GM19463 (cell line): ENCODE results near the gene NUTM2B.
"Not testable (repeated sequence)": the region's sequence is repeated elsewhere in the genome, so short reads cannot be mapped to it uniquely, and the experiment has no call there.

Experiments used
- ATAC-seq: cut with Tn5 transposase; IDR thresholded peaks from one replicate; pipeline ENCODE4 v1.9.1; 2021; ENCODE audit warnings: mild to moderate bottlenecking, moderate library complexity; ENCODE audit not compliant: unreplicated experiment

NUTM2B gene

DNA sequence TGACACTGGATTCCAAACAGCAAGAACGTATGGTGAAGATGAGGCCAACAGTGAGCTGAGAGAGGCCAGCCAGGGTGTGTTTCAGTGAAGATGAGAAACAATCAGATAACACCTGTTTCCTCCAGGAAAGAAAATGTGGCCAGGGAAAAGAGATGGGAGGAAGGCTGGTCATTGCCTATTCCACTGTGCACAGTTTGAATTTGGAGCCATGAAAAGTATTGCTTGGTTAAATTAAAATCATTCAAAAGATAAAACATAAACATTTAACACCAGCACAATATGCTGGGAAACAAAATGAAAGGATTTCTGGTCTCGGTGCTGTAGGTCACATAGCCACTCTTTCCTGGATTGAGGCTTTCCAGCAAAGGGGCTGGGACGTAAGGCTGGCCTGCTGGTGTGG, at the start of gene NUTM2B:
NUTM2B (plus strand) TSS at position 301 of the 400 bp plus-strand sequence. CDS start 383 bp downstream, outside the sequence.
- not testable (repeated sequence) for ATAC-seq

DNA sequence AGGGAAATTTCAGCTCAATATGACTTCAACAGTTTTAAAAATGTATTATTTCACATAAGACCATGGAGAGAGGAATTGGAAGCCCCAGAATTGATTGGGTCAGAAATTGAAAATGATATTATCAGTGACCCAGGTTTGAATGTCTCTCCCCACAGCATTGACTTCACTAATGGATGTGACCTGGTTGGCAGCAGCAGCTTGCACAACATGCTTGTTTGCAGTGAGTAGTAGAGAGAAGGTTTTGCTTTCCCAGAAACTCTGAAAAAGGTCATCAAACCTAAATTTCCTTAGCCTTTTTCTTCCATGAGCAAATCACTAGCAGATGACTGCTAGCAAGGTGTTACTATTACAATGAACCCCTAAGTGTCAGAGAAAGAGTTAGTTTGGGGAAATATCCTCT, 39.7 kb upstream of the NUTM2B start:
- ATAC-seq: not testable (repeated sequence)

GRCh38 chr10:79664686-79665085, 38.3 kb upstream of the NUTM2B start:
- ATAC-seq: not testable (repeated sequence)

- ATAC-seq: not testable (repeated sequence)
Observed at GRCh38 chr10:79669248-79669788, 33.7 kb upstream of the NUTM2B start.

DNA sequence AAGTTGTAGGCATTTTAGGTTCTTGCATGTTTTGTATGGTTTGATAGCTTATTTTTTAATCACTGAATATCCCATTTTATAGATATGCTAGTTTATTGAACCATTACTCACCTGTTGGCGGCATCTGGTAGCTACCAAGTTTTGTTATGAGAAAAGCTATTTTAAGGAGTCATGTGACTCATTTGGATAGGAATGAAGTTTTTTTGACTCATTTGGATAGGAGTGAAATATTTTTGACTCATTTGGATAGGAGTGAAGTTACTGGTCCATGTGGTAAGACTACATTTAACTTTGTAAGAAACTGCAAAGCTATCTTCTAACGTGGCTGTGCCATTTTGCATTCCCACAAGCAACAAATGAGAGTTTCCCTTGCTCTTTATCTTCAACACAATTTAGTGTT, 28.1 kb upstream of the NUTM2B start:
- ATAC-seq: peak; percentile 58

- not testable (repeated sequence) for ATAC-seq
Observed at GRCh38 chr10:79683026-79683883, 19.8 kb upstream of the NUTM2B start.

DNA sequence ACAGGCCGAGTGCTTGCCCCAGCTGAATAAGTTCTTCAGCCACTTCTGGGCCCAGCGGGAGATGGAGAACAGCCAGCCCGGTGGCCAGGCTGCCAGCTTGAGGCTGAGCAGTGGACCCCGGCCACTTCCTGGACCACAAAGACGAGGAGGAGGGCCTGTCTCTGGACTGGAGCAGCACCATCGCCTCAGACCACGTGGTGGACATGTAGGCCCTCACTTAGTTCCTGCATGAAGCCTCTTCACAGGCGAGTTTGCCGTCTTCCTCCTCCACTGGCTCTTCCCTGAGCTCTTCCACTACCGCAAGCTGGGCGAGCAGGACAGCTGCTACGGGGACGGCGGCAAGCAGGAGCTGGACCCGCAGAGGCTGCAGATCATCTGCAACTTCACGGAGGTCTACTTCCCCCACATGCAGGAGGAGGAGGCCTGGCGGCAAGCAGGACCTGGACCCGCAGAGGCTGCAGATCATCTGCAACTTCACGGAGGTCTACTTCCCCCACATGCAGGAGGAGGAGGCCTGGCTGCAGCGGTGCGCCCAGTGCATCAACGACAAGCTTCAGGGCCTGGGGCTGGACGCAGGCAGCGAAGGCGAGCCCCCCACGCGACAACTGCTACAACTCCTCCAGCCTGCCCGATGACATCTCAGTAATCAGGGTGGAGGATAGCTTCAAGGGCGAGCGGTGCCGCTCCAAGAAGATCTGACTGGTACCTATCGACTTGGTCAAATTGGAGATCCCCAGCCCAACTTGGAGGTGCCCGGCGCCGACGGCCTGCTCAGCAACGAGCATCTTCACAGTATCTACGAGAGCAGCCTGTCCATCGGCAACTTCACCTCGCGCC, 18.9 kb upstream of the NUTM2B start:
- ATAC-seq: not testable (repeated sequence)

GRCh38 chr10:79685044-79685685, 17.9 kb upstream of the NUTM2B start:
- not testable (repeated sequence) for ATAC-seq

DNA sequence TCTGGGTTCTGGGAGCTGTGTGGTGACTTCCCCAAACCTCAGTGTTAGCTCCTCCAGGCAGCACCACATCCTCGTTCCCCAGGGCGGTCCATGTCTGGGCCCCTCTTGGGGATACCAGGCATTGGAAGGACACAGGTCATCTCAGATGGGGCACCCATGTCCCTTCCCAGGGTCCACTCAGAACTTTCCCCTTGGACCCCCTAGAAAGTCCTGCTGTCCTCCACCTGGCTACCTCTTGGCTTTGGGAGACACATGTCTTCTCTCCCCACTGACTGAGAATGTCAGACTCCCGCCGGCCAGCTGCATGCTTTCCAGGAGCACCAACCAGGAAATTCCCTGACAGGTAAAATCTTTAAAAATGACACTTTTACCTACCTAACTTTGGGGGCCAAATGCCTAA, 16.4 kb upstream of the NUTM2B start:
- ATAC-seq: not testable (repeated sequence)

- not testable (repeated sequence) for ATAC-seq
Observed at GRCh38 chr10:79687406-79688150, 15.4 kb upstream of the NUTM2B start.

- not testable (repeated sequence) for ATAC-seq
Observed at GRCh38 chr10:79688798-79689197, 14.2 kb upstream of the NUTM2B start.

- ATAC-seq: not testable (repeated sequence)
Observed at GRCh38 chr10:79696596-79696995, 6.4 kb upstream of the NUTM2B start.

- not testable (repeated sequence) for ATAC-seq
Observed at GRCh38 chr10:79697141-79697540, 5.9 kb upstream of the NUTM2B start.

GRCh38 chr10:79700381-79700944, 2.6 kb upstream of the NUTM2B start:
- ATAC-seq: not testable (repeated sequence)

- ATAC-seq: not testable (repeated sequence)
Observed at GRCh38 chr10:79707017-79707416, 4.0 kb downstream of the NUTM2B start.

- not testable (repeated sequence) for ATAC-seq
Observed at GRCh38 chr10:79714976-79715375, 11.9 kb downstream of the NUTM2B start.

DNA sequence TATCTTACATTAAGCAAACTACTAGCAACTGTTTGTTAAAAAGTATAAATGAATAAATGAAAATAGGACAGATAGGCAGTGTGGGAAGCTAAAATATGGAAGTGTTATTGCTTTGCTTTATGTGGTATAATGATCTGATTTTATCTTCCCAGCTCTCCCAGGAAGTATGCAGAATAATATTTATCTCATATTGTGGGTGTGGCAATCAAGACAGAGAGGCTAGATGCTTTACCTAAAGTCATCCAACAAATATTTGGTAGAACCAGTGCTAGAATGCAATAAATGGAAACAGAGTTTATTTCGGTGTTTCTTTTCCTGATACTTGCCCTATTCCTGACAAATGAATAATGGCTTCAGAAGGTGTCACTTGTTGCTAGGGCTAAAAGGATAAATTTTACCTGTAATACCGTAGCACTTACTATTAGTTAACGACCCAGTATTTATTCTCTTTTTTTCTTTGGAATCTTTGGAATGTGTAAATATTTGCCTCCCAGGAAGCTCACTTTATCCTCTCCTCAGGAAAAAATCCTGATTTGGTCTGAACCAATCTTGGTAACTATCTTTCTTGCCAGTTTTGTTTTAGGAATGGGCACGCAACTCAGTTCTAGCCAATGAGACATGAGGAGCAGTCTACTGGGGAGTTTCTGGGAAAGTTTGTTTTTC, 14.0 kb downstream of the NUTM2B start:
- ATAC-seq: not testable (repeated sequence)

- not testable (repeated sequence) for ATAC-seq
Observed at GRCh38 chr10:79720000-79720399, 17.0 kb downstream of the NUTM2B start.

- ATAC-seq: not testable (repeated sequence)
Observed at GRCh38 chr10:79726620-79727019, 23.6 kb downstream of the NUTM2B start.
